MCF 10A (cell line): ENCODE measurements around the gene USP9X. TPM values are rescaled to one million over a fixed set of nuclear protein-coding genes. Genes with fewer than 3 reads are reported as not detected.
"Not testable (repeated sequence)": the region's sequence is repeated elsewhere in the genome, so short reads cannot be mapped to it uniquely, and the experiment has no call there.

Source experiments
- BruUV-seq: library from RNA; stranded (reverse); fragments of 400-500 nt; replicated peaks from 2 replicates; lab custom pipeline; 2021; lab: Mats Ljungman, UMichigan
- CTCF ChIA-PET: fragments of 300-600 bp; sonication (Branson Sonifier 250); formaldehyde crosslinking; extraction: SDS; loops from one replicate; lab custom pipeline; 2021; ENCODE audit warnings: antibody characterized with exemption, inconsistent platforms; lab: Yijun Ruan, JAX
- POLR2A ChIA-PET: fragments of 300-600, 350-650 bp; sonication (Branson Sonifier 250); formaldehyde crosslinking; extraction: SDS; loops from one replicate; lab custom pipeline; 2020; ENCODE audit warnings: antibody characterized with exemption, inconsistent platforms; lab: Yijun Ruan, JAX
- DNase-seq: peaks from one replicate; pipeline ENCODE4 v3.0.0-alpha.2; 2018; ENCODE audit not compliant: unreplicated experiment
- H3K27ac Mint-ChIP-seq: one replicate; pipeline ENCODE4 v1.8.0; 2022; ENCODE audit warnings: mild to moderate bottlenecking, low read depth, mixed read lengths; ENCODE audit not compliant: unreplicated experiment
- H3K27me3 Mint-ChIP-seq: one replicate; pipeline ENCODE4 v1.8.0; 2022; ENCODE audit warnings: mixed read lengths; ENCODE audit not compliant: insufficient read depth, unreplicated experiment
- H3K36me3 Mint-ChIP-seq: one replicate; pipeline ENCODE4 v1.8.0; 2022; ENCODE audit warnings: mild to moderate bottlenecking, moderate library complexity, mixed read lengths; ENCODE audit not compliant: insufficient read depth, unreplicated experiment
- H3K4me1 Mint-ChIP-seq: one replicate; pipeline ENCODE4 v1.8.0; 2022; ENCODE audit warnings: mixed read lengths; ENCODE audit not compliant: insufficient read depth, unreplicated experiment
- H3K4me3 Mint-ChIP-seq: one replicate; pipeline ENCODE4 v1.8.0; 2022; ENCODE audit warnings: mild to moderate bottlenecking, moderate library complexity, mixed read lengths; ENCODE audit not compliant: unreplicated experiment
- H3K9me3 Mint-ChIP-seq: one replicate; pipeline ENCODE4 v1.8.0; 2022; ENCODE audit warnings: mixed read lengths; ENCODE audit not compliant: unreplicated experiment
- intact Hi-C: fragments of 100-400 bp; cut with micrococcal nuclease; formaldehyde crosslinking; loops from 2 replicates; pipeline ENCODE4 v1.14.1; 2022
- total RNA-seq: library from RNA; stranded (reverse); gene quantifications from 2 replicates; pipeline ENCODE4 v1.2.3, GENCODE V29; 2022
- TF ChIP-seq, protein P1 (sequence below): fragments of 200-600 bp; IDR thresholded peaks from one replicate; pipeline ENCODE4 v1.8.0; 2022; ENCODE audit warnings: antibody characterized with exemption, mild to moderate bottlenecking; ENCODE audit not compliant: unreplicated experiment

Gene USP9X
- total RNA-seq, 1 experiment from 2014 or later, result 77.9 TPM

DNA sequence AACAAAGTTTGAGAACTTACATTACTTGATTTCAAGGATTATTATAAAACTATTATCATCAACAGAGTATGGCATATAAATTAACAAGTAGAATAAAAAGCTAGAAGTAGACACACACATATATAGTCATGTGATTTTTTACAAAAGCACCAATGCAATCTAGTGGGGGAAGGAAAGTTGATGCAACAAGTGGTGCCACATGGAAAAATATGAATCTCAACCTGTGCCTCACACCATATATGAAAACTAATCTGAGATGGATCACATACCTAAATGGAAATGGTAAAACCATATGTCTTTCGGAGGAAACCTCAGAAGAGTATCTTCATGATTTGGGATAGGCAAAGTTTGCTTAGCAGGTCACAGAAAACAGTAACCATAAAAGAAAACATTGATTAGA lies 34.9 kb upstream of the USP9X start:
- Mint-ChIP-seq H3K36me3 (no peaks in the 10 kb centered on the region), H3K9me3 (no peaks in the 10 kb centered on the region), H3K27me3 (peaks cover 53% of the 10 kb centered on the region), H3K4me3 (no peak overlapping the region), H3K27ac (no peak overlapping the region), H3K4me1 (peaks cover 4% of the 10 kb centered on the region)
- intact Hi-C loops, result no loop called here
- TF ChIP-seq, protein P1, sequence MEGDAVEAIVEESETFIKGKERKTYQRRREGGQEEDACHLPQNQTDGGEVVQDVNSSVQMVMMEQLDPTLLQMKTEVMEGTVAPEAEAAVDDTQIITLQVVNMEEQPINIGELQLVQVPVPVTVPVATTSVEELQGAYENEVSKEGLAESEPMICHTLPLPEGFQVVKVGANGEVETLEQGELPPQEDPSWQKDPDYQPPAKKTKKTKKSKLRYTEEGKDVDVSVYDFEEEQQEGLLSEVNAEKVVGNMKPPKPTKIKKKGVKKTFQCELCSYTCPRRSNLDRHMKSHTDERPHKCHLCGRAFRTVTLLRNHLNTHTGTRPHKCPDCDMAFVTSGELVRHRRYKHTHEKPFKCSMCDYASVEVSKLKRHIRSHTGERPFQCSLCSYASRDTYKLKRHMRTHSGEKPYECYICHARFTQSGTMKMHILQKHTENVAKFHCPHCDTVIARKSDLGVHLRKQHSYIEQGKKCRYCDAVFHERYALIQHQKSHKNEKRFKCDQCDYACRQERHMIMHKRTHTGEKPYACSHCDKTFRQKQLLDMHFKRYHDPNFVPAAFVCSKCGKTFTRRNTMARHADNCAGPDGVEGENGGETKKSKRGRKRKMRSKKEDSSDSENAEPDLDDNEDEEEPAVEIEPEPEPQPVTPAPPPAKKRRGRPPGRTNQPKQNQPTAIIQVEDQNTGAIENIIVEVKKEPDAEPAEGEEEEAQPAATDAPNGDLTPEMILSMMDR, result no peak
- POLR2A ChIA-PET, result no interaction called here
- CTCF ChIA-PET, result interaction anchor here (0.6 kb wide), 3 partner anchors 65 to 555 kb away, joined by 3 read pairs; no protein-coding TSS in a partner anchor
- no peak for DNase-seq
- no TSS peak for BruUV-seq

DNA sequence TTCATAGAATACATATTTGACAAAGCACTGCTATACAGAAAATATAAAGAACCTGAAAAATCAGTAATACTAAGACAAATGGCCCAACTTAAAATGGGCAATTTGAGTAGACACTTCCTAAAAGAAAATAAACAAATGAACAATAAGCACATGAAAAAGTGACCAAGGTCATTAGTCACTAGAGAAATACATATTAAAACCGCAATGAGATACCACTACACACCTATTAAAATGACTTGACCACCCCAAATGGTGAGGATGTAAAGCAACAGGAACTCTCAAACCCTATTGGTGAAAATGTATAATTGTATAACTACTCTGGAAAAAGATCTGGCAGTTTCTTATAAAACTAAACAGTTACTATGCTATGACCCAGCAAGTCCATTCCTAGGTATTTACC lies 34.0 kb upstream of the USP9X start:
- no peak overlapping the region for H3K4me3 Mint-ChIP-seq
- peaks cover 44% of the 10 kb centered on the region for H3K27me3 Mint-ChIP-seq
- H3K9me3 Mint-ChIP-seq, result no peaks in the 10 kb centered on the region
- intact Hi-C loops, result no loop called here
- H3K4me1 Mint-ChIP-seq, result peaks cover under 1% of the 10 kb centered on the region
- TF ChIP-seq, protein P1, result no peak
- ChIA-PET CTCF (no interaction called here), POLR2A (no interaction called here)
- H3K27ac Mint-ChIP-seq, result no peak overlapping the region
- no peak for DNase-seq
- BruUV-seq, result no TSS peak
- H3K36me3 Mint-ChIP-seq, result no peaks in the 10 kb centered on the region

DNA sequence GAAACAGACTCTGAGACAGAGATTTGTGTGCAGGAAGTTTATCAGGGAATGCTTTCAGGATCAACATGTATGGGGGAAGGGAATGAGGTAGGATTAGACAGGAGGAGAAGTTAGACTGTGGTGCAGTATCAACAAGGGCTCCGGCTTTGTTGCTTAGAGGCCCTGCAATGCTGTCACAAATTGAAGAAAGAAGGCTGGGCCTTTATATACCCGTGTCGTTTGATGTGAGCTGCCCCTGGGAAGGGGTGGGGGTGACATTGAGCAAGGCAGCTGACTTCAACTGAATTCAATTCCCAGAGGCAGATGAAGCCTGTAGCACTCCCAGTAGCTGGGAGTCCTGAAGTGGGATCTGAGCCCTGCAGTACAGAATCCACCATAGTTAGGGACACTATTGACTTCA lies 29.5 kb upstream of the USP9X start:
- BruUV-seq, result no TSS peak
- Mint-ChIP-seq H3K4me1 (no peaks in the 10 kb centered on the region), H3K4me3 (no peak overlapping the region), H3K36me3 (no peaks in the 10 kb centered on the region), H3K27me3 (peaks cover 32% of the 10 kb centered on the region), H3K27ac (no peak overlapping the region), H3K9me3 (no peaks in the 10 kb centered on the region)
- intact Hi-C loops, result no loop called here
- POLR2A ChIA-PET, result no interaction called here
- no peak for DNase-seq
- CTCF ChIA-PET, result no interaction called here
- TF ChIP-seq, protein P1, result no peak

- H3K36me3 Mint-ChIP-seq, H3K4me1 Mint-ChIP-seq, DNase-seq, POLR2A ChIA-PET, H3K9me3 Mint-ChIP-seq, intact Hi-C loops, CTCF ChIA-PET, H3K4me3 Mint-ChIP-seq, BruUV-seq, H3K27ac Mint-ChIP-seq: not testable (repeated sequence)
- H3K27me3 Mint-ChIP-seq, result peaks cover 63% of the 10 kb centered on the region
These were observed 22.0 kb upstream of the USP9X start for GRCh38 chrX:41063276-41063675.

- Mint-ChIP-seq H3K9me3 (no peaks in the 10 kb centered on the region), H3K4me1 (no peaks in the 10 kb centered on the region), H3K4me3 (no peak overlapping the region), H3K27me3 (peaks cover 68% of the 10 kb centered on the region), H3K36me3 (no peaks in the 10 kb centered on the region), H3K27ac (no peak overlapping the region)
- intact Hi-C loops, result no loop called here
- no TSS peak for BruUV-seq
- TF ChIP-seq, protein P1, result no peak
- DNase-seq, result no peak
- CTCF ChIA-PET, result no interaction called here
- POLR2A ChIA-PET, result no interaction called here
These were observed 21.2 kb upstream of the USP9X start for GRCh38 chrX:41064018-41064417.
